HG02610 (cell line): Measurements from ENCODE around the gene LSM4.

Experiments used
- ATAC-seq: cut with Tn5 transposase; IDR thresholded peaks from one replicate; pipeline ENCODE4 v1.9.1; 2021; ENCODE audit warnings: mild to moderate bottlenecking, moderate library complexity; ENCODE audit not compliant: unreplicated experiment

Gene LSM4

GRCh38 chr19:18280247-18281081 lies 42.4 kb downstream of the LSM4 start:
- ATAC-seq, result no peak

GRCh38 chr19:18279516-18280246 lies 43.2 kb downstream of the LSM4 start:
- peak; percentile 21 for ATAC-seq

- ATAC-seq, result no peak
Measured at GRCh38 chr19:18279266-18279515, 43.7 kb downstream of the LSM4 start.

- ATAC-seq, result no peak
Measured at GRCh38 chr19:18278521-18279265, 44.2 kb downstream of the LSM4 start.

- no peak for ATAC-seq
Measured at GRCh38 chr19:18274781-18275356, 48.0 kb downstream of the LSM4 start.

- ATAC-seq, result no peak
Measured at GRCh38 chr19:18274219-18274780, 48.6 kb downstream of the LSM4 start, which contains the start of gene IQCN. TSS of gene IQCN (minus strand) at chr19:18274452. CDS start at chr19:18269478, 4,974 bp downstream.

GRCh38 chr19:18273561-18274218 lies 49.2 kb downstream of the LSM4 start:
- no peak for ATAC-seq

- ATAC-seq, result no peak
Measured at GRCh38 chr19:18271433-18271841, 51.4 kb downstream of the LSM4 start.

- no peak for ATAC-seq
Measured at GRCh38 chr19:18270326-18270725, 52.5 kb downstream of the LSM4 start.

GRCh38 chr19:18269070-18269723 lies 53.7 kb downstream of the LSM4 start:
- no peak for ATAC-seq

GRCh38 chr19:18266771-18267686 lies 55.8 kb downstream of the LSM4 start:
- ATAC-seq, result no peak

GRCh38 chr19:18265582-18265981 lies 57.3 kb downstream of the LSM4 start:
- ATAC-seq, result no peak

GRCh38 chr19:18264971-18265540 lies 57.8 kb downstream of the LSM4 start:
- ATAC-seq, result no peak

GRCh38 chr19:18264137-18264854 lies 58.6 kb downstream of the LSM4 start:
- ATAC-seq, result no peak

- ATAC-seq, result no peak
Measured at GRCh38 chr19:18263324-18264136, 59.3 kb downstream of the LSM4 start.

- ATAC-seq, result no peak
Measured at GRCh38 chr19:18262917-18263316, 60.0 kb downstream of the LSM4 start.

GRCh38 chr19:18262144-18262543 lies 60.7 kb downstream of the LSM4 start:
- ATAC-seq, result no peak
